PC-3 (cell line): ENCODE data around the gene PIEZO1. TPM values are rescaled to one million over a fixed set of nuclear protein-coding genes. Genes with fewer than 3 reads are reported as not detected.

Experiments
- ATAC-seq: fragments of 200-7000 bp; cut with Tn5 transposase; 2 replicates; pipeline ENCODE4 v1.9.1; 2020; ENCODE audit warnings: mild to moderate bottlenecking, moderate library complexity
- BruUV-seq: library from RNA; stranded (reverse); fragments of 400-500 nt; replicated peaks from 2 replicates; lab custom pipeline; 2021; lab: Mats Ljungman, UMichigan
- CTCF ChIA-PET: fragments of 300-600 bp; sonication (Branson Sonifier 250); formaldehyde crosslinking; loops from one replicate; lab custom pipeline; 2022; ENCODE audit warnings: antibody characterized with exemption; lab: Charles Lee
- POLR2A ChIA-PET: fragments of 300-600 bp; sonication (Branson Sonifier 250); formaldehyde crosslinking; loops from one replicate; lab custom pipeline; 2022; ENCODE audit warnings: antibody characterized with exemption; ENCODE audit not compliant: unreplicated experiment; lab: Charles Lee
- DNase-seq: peaks from one replicate; pipeline ENCODE4 v3.0.0-alpha.2; 2015
- H2AFZ ChIP-seq: fragments of 300-600 bp; sonication (generic); 2 replicates; pipeline ENCODE4 v1.6.0; 2016; ENCODE audit warnings: antibody characterized with exemption, low read length
- H3F3A ChIP-seq: fragments of 300-600 bp; sonication (generic); one replicate; pipeline ENCODE4 v1.6.0; 2017; ENCODE audit warnings: antibody characterized with exemption, low read length, control low read depth, mild to moderate bottlenecking; ENCODE audit not compliant: unreplicated experiment
- H3K27ac ChIP-seq: fragments of 300-600 bp; sonication (generic); 2 replicates; pipeline ENCODE4 v1.5.1; 2016; ENCODE audit warnings: mild to moderate bottlenecking, low read length
- H3K27me3 ChIP-seq: fragments of 300-600 bp; sonication (generic); 2 replicates; pipeline ENCODE4 v1.6.1; 2016; ENCODE audit warnings: low read length, mixed read lengths
- H3K36me3 ChIP-seq: fragments of 300-600 bp; sonication (generic); 2 replicates; pipeline ENCODE4 v1.6.1; 2016; ENCODE audit warnings: low read depth, mixed run types, low read length, mixed read lengths
- H3K4me1 ChIP-seq: fragments of 300-600 bp; sonication (generic); 2 replicates; pipeline ENCODE4 v1.5.1; 2016; ENCODE audit warnings: low read length; ENCODE audit not compliant: insufficient read depth
- H3K4me2 ChIP-seq: fragments of 300-600 bp; sonication (generic); 2 replicates; pipeline ENCODE4 v1.6.0; 2016; ENCODE audit warnings: low read length
- H3K4me3 ChIP-seq: fragments of 300-600 bp; sonication (generic); 2 replicates; pipeline ENCODE4 v1.5.1; 2016; ENCODE audit warnings: mild to moderate bottlenecking, low read length, mixed read lengths
- H3K79me2 ChIP-seq: fragments of 300-600 bp; sonication (generic); 2 replicates; pipeline ENCODE4 v1.6.1; 2017; ENCODE audit warnings: low read length, mixed read lengths
- H3K9ac ChIP-seq: fragments of 300-600 bp; sonication (generic); 2 replicates; pipeline ENCODE4 v1.6.0; 2016; ENCODE audit warnings: mild to moderate bottlenecking, low read length
- H3K9me2 ChIP-seq: fragments of 300-600 bp; sonication (generic); replicated peaks from 2 replicates; pipeline ENCODE4 v1.6.1; 2016; ENCODE audit warnings: mixed run types, low read length, mixed read lengths
- H3K9me3 ChIP-seq: fragments of 300-600 bp; sonication (generic); 2 replicates; pipeline ENCODE4 v1.6.1; 2016; ENCODE audit warnings: low read length, mixed read lengths
- H4K20me1 ChIP-seq: fragments of 300-600 bp; sonication (generic); 2 replicates; pipeline ENCODE4 v1.6.1; 2016; ENCODE audit warnings: low read length, mixed read lengths
- EZH2 ChIP-seq: fragments of 300-600 bp; sonication (generic); IDR thresholded peaks from one replicate; pipeline ENCODE4 v1.6.1; 2017; ENCODE audit warnings: antibody characterized with exemption, mild to moderate bottlenecking, low read length; ENCODE audit not compliant: unreplicated experiment
- EZH2phosphoT487 ChIP-seq: fragments of 300-600 bp; sonication (generic); IDR thresholded peaks from 2 replicates; pipeline ENCODE4 v1.6.1; 2018; ENCODE audit warnings: mild to moderate bottlenecking, antibody characterized with exemption, low read length, borderline replicate concordance
- intact Hi-C: fragments of 100-400 bp; cut with micrococcal nuclease; formaldehyde crosslinking; loops from 2 replicates; pipeline ENCODE4 v1.9.0; 2023
- total RNA-seq: library from RNA; depleted of rRNA; stranded (reverse); fragments of >200 nt; gene quantifications from 2 replicates; pipeline ENCODE4 v1.2.3, GENCODE V29; 2014
- TF ChIP-seq, protein P1 (sequence below): fragments of 300-600 bp; sonication (generic); conservative IDR thresholded peaks from 2 replicates; pipeline ENCODE4 v1.5.1; 2017; ENCODE audit warnings: antibody characterized with exemption, low read depth, mild to moderate bottlenecking, low read length

PIEZO1 gene
- total RNA-seq, 1 experiment from 2014 or later: 180 TPM

DNA sequence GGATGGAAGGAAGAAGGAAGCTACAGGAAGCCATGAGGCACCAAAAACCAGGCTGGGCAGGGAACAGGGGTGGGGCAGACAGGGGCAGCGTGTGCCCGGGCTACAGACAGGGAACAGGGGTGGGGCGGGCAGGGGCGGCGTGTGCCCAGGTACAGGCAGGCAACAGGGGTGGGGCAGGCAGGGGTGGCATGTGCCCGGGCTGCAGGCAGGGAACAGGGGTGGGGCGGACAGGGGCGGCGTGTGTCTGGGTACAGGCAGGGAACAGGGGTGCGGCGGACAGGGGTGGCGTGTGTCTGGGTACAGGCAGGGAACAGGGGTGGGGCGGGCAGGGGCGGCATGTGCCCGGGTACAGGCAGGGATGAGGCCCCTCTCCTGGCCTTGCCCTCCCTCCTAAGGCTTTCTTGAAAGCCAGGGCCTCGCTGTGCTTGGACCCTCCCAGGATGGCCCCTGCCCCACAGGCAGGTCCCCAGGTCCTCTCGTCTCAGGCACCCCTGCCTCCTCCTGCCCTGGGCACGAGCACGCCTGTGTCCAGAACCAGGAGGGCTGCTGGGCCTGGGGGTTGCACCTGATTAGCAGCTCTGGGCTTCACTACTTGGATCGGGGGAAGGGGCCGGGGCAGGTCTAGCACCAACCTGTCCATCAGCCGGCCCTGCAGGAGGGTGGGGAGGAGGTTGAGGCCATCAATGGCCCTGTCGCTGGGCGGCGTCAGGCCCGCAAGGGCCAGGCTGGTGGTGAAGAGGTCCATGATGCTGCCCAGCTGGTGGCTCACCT is 41.2 kb upstream of the PIEZO1 start:
- H3K9ac ChIP-seq: no peak overlapping the region
- CTCF ChIA-PET: no interaction called here
- no peak for ATAC-seq

DNA sequence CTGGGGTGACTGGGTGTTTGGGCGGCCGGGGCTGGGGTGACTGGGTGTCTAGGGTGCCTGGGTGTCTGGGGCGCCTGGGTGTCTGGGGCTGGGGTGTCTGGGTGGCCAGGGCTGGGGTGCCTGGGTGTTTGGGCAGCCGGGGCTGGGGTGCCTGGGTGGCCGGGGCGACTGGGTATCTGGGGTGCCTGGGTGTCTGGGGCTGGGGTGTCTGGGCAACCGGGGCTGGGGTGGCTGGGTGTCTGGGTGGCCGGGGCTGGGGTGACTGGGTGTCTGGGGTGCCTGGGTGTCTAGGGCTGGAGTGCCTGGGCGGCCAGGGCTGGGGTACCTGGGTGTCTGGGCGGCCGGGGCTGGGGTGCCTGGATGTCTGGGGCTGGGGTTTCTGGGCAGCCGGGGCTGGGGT is 40.1 kb upstream of the PIEZO1 start:
- Histone ChIP-seq H3F3A (no peaks in the 10 kb centered on the region), H3K79me2 (no peaks in the 10 kb centered on the region), H2AFZ (no peak overlapping the region), H3K4me3 (no peak overlapping the region), H3K27me3 (no peaks in the 10 kb centered on the region), H3K36me3 (no peaks in the 10 kb centered on the region), H3K9me3 (no peaks in the 10 kb centered on the region), H3K4me1 (no peaks in the 10 kb centered on the region), H3K9me2 (no peaks in the 10 kb centered on the region), H3K27ac (no peak overlapping the region), H3K4me2 (no peak overlapping the region), H4K20me1 (no peaks in the 10 kb centered on the region), H3K9ac (no peak overlapping the region)
- BruUV-seq: no TSS peak
- TF ChIP-seq EZH2 (no peak), EZH2phosphoT487 (no peak)
- TF ChIP-seq, protein P1, sequence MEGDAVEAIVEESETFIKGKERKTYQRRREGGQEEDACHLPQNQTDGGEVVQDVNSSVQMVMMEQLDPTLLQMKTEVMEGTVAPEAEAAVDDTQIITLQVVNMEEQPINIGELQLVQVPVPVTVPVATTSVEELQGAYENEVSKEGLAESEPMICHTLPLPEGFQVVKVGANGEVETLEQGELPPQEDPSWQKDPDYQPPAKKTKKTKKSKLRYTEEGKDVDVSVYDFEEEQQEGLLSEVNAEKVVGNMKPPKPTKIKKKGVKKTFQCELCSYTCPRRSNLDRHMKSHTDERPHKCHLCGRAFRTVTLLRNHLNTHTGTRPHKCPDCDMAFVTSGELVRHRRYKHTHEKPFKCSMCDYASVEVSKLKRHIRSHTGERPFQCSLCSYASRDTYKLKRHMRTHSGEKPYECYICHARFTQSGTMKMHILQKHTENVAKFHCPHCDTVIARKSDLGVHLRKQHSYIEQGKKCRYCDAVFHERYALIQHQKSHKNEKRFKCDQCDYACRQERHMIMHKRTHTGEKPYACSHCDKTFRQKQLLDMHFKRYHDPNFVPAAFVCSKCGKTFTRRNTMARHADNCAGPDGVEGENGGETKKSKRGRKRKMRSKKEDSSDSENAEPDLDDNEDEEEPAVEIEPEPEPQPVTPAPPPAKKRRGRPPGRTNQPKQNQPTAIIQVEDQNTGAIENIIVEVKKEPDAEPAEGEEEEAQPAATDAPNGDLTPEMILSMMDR: no peak
- POLR2A ChIA-PET: no interaction called here
- CTCF ChIA-PET: no interaction called here
- DNase-seq (no peak), ATAC-seq (no peak)
- intact Hi-C loops: no loop called here

More for the DNA sequence above, 41.2 kb upstream of the PIEZO1 start:
- Histone ChIP-seq H2AFZ (no peak overlapping the region), H3K79me2 (no peaks in the 10 kb centered on the region), H3K4me2 (no peak overlapping the region), H3K36me3 (no peaks in the 10 kb centered on the region), H4K20me1 (no peaks in the 10 kb centered on the region), H3K27ac (no peak overlapping the region), H3K4me3 (no peak overlapping the region), H3K27me3 (no peaks in the 10 kb centered on the region), H3K9me3 (no peaks in the 10 kb centered on the region), H3F3A (no peaks in the 10 kb centered on the region), H3K4me1 (no peaks in the 10 kb centered on the region), H3K9me2 (no peaks in the 10 kb centered on the region)
- TF ChIP-seq EZH2: no peak
- no peak for TF ChIP-seq EZH2phosphoT487
- TF ChIP-seq, protein P1: no peak
- no peak for DNase-seq
- intact Hi-C loops: no loop called here
- POLR2A ChIA-PET: no interaction called here
- BruUV-seq: no TSS peak
